BLaER1 treated with 17β-estradiol and CSF1 and Interleukin-3, amounts not matched to agents 10 nM and 100 nM (cell line): Measurements from ENCODE around the gene SMIM10.
"Not testable (repeated sequence)": the region's sequence is repeated elsewhere in the genome, so short reads cannot be mapped to it uniquely, and the experiment has no call there.

Experiments used
- H3K27ac ChIP-seq, 11 experiments: shearing (Covaris generic); formaldehyde crosslinking; 2 replicates each; pipeline ENCODE4 v1.8.1; 2022
- H3K27me3 ChIP-seq, 11 experiments: shearing (Covaris generic); formaldehyde crosslinking; 2 replicates each; pipeline ENCODE4 v1.8.1; 2022
- H3K36me3 ChIP-seq, 11 experiments: shearing (Covaris generic); formaldehyde crosslinking; 2 replicates each; pipeline ENCODE4 v1.8.1; 2022
- H3K4me1 ChIP-seq, 10 experiments: shearing (Covaris generic); formaldehyde crosslinking; 2 replicates each; pipeline ENCODE4 v1.8.1; 2022
- H3K4me2 ChIP-seq, 11 experiments: shearing (Covaris generic); formaldehyde crosslinking; 2 replicates each; pipeline ENCODE4 v1.8.1; 2022
- H3K4me3 ChIP-seq, 10 experiments: shearing (Covaris generic); formaldehyde crosslinking; 2 replicates each; pipeline ENCODE4 v1.8.1; 2022
- H3K9ac ChIP-seq, 11 experiments: shearing (Covaris generic); formaldehyde crosslinking; 2 replicates each; pipeline ENCODE4 v1.8.1; 2022
- H3K9me3 ChIP-seq, 11 experiments: shearing (Covaris generic); formaldehyde crosslinking; replicated peaks in 1 of 11; 2 replicates each; pipeline ENCODE4 v1.8.1; 2022
- H4K20me1 ChIP-seq, 11 experiments: shearing (Covaris generic); formaldehyde crosslinking; 2 replicates each; pipeline ENCODE4 v1.8.1; 2022
- Cebpa-rat ChIP-seq, 11 experiments: shearing (Covaris generic); IDR thresholded peaks; 2 replicates each; pipeline ENCODE4 v1.8.1; 2022

The SMIM10 gene

GRCh38 chrX:135024526-135024925 is 33.7 kb downstream of the SMIM10 start:
- Histone ChIP-seq H3K9ac (no peak overlapping the region), H3K4me2 (no peak overlapping the region), H3K36me3 (no peaks in the 10 kb centered on the region), H3K9me3 (peaks cover 6 to 30% (median 14%) of the 10 kb centered on the region in 11 experiments; a peak in 21 of 22 replicates), H3K4me1 (peaks cover 0 to 4% (median 0%) of the 10 kb centered on the region in 10 experiments; a peak in 1 of 20 replicates), H3K27me3 (peaks cover 75 to 96% (median 91%) of the 10 kb centered on the region in 11 experiments), H4K20me1 (no peaks in the 10 kb centered on the region; a peak in 1 of 22 replicates), H3K27ac (no peak overlapping the region), H3K4me3 (no peak overlapping the region)
- TF ChIP-seq Cebpa-rat (IDR thresholded peaks at IDR 0.05), result no peak

GRCh38 chrX:135030207-135030963 is 39.6 kb downstream of the SMIM10 start:
- H3K9ac ChIP-seq, H3K4me1 ChIP-seq, H3K4me3 ChIP-seq, H4K20me1 ChIP-seq, H3K27ac ChIP-seq, H3K36me3 ChIP-seq, H3K4me2 ChIP-seq: not testable (repeated sequence)
- peaks cover 79 to 96% (median 94%) of the 10 kb centered on the region in 11 experiments for H3K27me3 ChIP-seq
- peaks cover 9 to 21% (median 15%) of the 10 kb centered on the region in 11 experiments for H3K9me3 ChIP-seq

GRCh38 chrX:135041149-135042123 is 50.6 kb downstream of the SMIM10 start:
- H3K9me3 ChIP-seq, H3K4me2 ChIP-seq, H3K36me3 ChIP-seq, H3K4me1 ChIP-seq, H4K20me1 ChIP-seq, H3K9ac ChIP-seq, H3K27ac ChIP-seq, H3K4me3 ChIP-seq: not testable (repeated sequence)
- H3K27me3 ChIP-seq, result peaks cover 55 to 99% (median 91%) of the 10 kb centered on the region in 11 experiments
